Mesendoderm (in vitro differentiated cells): ENCODE measurements around the gene CXXC1.

Experiments used
- DNase-seq: peaks from one replicate; pipeline ENCODE4 v3.0.0; 2013
- H2AK5ac ChIP-seq: 2 replicates; pipeline ENCODE4 v1.6.1; 2013; ENCODE audit warnings: low read length, inconsistent platforms
- H2BK120ac ChIP-seq: 2 replicates; pipeline ENCODE4 v1.6.1; 2013; ENCODE audit warnings: low read depth, mild to moderate bottlenecking, low read length, moderate library complexity, mixed read lengths
- H2BK15ac ChIP-seq: replicated peaks from 2 replicates; pipeline ENCODE4 v1.6.1; 2013; ENCODE audit warnings: low read depth, mild to moderate bottlenecking, moderate library complexity
- H2BK5ac ChIP-seq: 2 replicates; pipeline ENCODE4 v1.6.1; 2013; ENCODE audit warnings: low read length, inconsistent platforms
- H3K18ac ChIP-seq: 2 replicates; pipeline ENCODE4 v1.6.1; 2013; ENCODE audit warnings: mild to moderate bottlenecking, low read length, mixed read lengths
- H3K23ac ChIP-seq: one replicate; pipeline ENCODE4 v1.6.1; 2013; ENCODE audit warnings: low read length
- H3K27ac ChIP-seq: 2 replicates; pipeline ENCODE4 v1.5.1; 2013; ENCODE audit warnings: low read depth, mild to moderate bottlenecking, inconsistent platforms, low read length, moderate library complexity
- H3K27me3 ChIP-seq: 2 replicates; pipeline ENCODE4 v1.6.1; 2013; ENCODE audit warnings: low read length, control low read depth, mild to moderate bottlenecking, inconsistent platforms; ENCODE audit not compliant: insufficient read depth, poor library complexity
- H3K36me3 ChIP-seq: 2 replicates; pipeline ENCODE4 v1.6.1; 2013; ENCODE audit warnings: low read length, inconsistent platforms; ENCODE audit not compliant: control insufficient read depth, insufficient read depth
- H3K4ac ChIP-seq: one replicate; pipeline ENCODE4 v1.6.1; 2013; ENCODE audit warnings: low read depth, mild to moderate bottlenecking, low read length, moderate library complexity
- H3K4me1 ChIP-seq: 2 replicates; pipeline ENCODE4 v1.6.1; 2013; ENCODE audit warnings: low read depth, low read length, inconsistent platforms; ENCODE audit not compliant: control insufficient read depth
- H3K4me2 ChIP-seq: 2 replicates; pipeline ENCODE4 v1.6.1; 2013; ENCODE audit warnings: low read length
- H3K4me3 ChIP-seq: 2 replicates; pipeline ENCODE4 v1.5.1; 2013; ENCODE audit warnings: mild to moderate bottlenecking, low read length
- H3K56ac ChIP-seq: one replicate; pipeline ENCODE4 v1.6.1; 2013; ENCODE audit warnings: low read length
- H3K79me1 ChIP-seq: 2 replicates; pipeline ENCODE4 v1.6.1; 2013; ENCODE audit warnings: low read length, inconsistent platforms
- H3K79me2 ChIP-seq: 2 replicates; pipeline ENCODE4 v1.6.1; 2013; ENCODE audit warnings: mild to moderate bottlenecking, low read length; ENCODE audit not compliant: control insufficient read depth, insufficient read depth
- H3K9ac ChIP-seq: 2 replicates; pipeline ENCODE4 v1.6.1; 2013; ENCODE audit warnings: low read length, inconsistent platforms
- H4K5ac ChIP-seq: one replicate; pipeline ENCODE4 v1.6.1; 2013; ENCODE audit warnings: low read length
- H4K8ac ChIP-seq: one replicate; pipeline ENCODE4 v1.6.1; 2013; ENCODE audit warnings: low read depth, mild to moderate bottlenecking, control low read depth, low read length, moderate library complexity
- WGBS: extraction: QIAGEN DNeasy Blood & Tissue Kit; methylation state at CpG from one replicate; pipeline ENCODE4 v1.1.7; 2013; ENCODE audit warnings: low lambda C conversion rate, missing lambda C conversion rate; ENCODE audit not compliant: insufficient coverage; ENCODE audit errors: extremely low coverage; 5-methylcytosine and 5-hydroxymethylcytosine counted together

CXXC1 gene

DNA sequence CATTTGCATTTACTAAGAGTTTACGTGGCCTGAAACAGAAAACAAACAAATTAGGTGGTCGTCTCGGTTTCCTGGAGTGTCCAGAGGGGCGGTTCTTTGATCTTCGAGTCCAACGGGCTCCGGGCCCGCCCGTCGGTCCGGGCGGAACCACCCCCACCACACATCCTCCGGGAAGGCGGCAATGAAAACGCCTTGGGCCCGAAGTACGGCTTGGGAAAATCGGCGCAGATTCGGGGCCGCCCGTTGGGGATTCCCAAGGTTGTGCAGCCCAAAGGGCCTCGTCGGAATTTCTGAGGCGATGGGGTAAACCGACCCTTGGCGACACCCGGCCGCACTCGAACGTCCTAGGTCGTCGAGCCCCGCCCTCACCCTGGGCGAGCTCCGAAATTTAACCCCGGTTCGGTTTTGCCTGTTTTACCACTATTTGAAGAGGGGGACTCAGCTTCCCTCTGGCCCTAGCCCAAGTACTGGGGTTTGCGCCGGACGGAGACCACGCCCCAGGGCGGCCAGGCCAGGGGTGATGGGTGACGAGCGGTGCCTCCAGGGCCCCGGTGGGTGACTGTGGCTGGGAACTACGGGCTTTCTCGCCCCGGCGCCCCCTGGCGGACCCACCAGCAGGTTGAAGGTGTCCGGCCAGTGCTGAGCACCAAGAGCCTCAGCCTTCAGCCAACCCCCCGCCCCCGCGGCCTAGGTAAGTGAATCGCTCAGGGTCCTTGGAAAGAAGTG is 19.3 kb downstream of the CXXC1 start:
- DNase-seq: peak; percentile 87
- H3K4ac ChIP-seq: no peak overlapping the region
- H3K27me3 ChIP-seq: no peaks in the 10 kb centered on the region
- no peak overlapping the region for H2BK120ac ChIP-seq
- no peak overlapping the region for H2AK5ac ChIP-seq
- H3K79me1 ChIP-seq: no peaks in the 10 kb centered on the region
- peak overlapping the region; percentile 30 for H3K4me2 ChIP-seq
- peak overlapping the region; percentile 54 for H3K56ac ChIP-seq
- H4K8ac ChIP-seq: no peak overlapping the region
- no CpG with 5 or more reads among the region's 56 CpGs for WGBS
- no peak overlapping the region for H4K5ac ChIP-seq
- H3K27ac ChIP-seq: no peak overlapping the region
- no peak overlapping the region for H2BK15ac ChIP-seq
- no peak overlapping the region for H2BK5ac ChIP-seq
- no peak overlapping the region for H3K23ac ChIP-seq
- H3K18ac ChIP-seq: no peak overlapping the region
- H3K4me3 ChIP-seq: peak overlapping the region; percentile 16
- no peaks in the 10 kb centered on the region for H3K79me2 ChIP-seq
- H3K9ac ChIP-seq: peak overlapping the region; percentile 56
- H3K4me1 ChIP-seq: peaks cover 2% of the 10 kb centered on the region
- peaks cover 14% of the 10 kb centered on the region for H3K36me3 ChIP-seq

- Histone ChIP-seq H3K4ac (no peak within 1 kb of the TSS), H3K23ac (no peak within 1 kb of the TSS), H2BK120ac (no peak within 1 kb of the TSS), H3K79me1 (no peaks in the 10 kb centered on the region), H3K9ac (peak within 1 kb of the TSS; percentile 66), H3K4me3 (peak within 1 kb of the TSS; percentile 66), H3K27me3 (no peaks in the 10 kb centered on the region), H3K36me3 (peaks cover 7% of the 10 kb centered on the region), H2AK5ac (no peak within 1 kb of the TSS), H3K27ac (peak within 1 kb of the TSS; percentile 22), H4K5ac (no peak within 1 kb of the TSS), H4K8ac (no peak within 1 kb of the TSS), H3K56ac (peak within 1 kb of the TSS; percentile 80), H2BK5ac (no peak within 1 kb of the TSS), H3K18ac (no peak within 1 kb of the TSS), H3K4me1 (peaks cover 2% of the 10 kb centered on the region), H2BK15ac (no peak within 1 kb of the TSS), H3K79me2 (no peaks in the 10 kb centered on the region), H3K4me2 (peak within 1 kb of the TSS; percentile 67)
- no CpG with 5 or more reads among the region's 37 CpGs for whole genome bisulfite sequencing
- peak; percentile 94 for DNase-seq
Measured at GRCh38 chr18:50266248-50266704, 21.2 kb downstream of the CXXC1 start, which contains the start of gene CFAP53. TSS of gene CFAP53 (minus strand) at chr18:50266495. CDS start at chr18:50266404, 91 bp downstream.

GRCh38 chr18:50262977-50263376 is 24.5 kb downstream of the CXXC1 start:
- peaks cover 1% of the 10 kb centered on the region for H3K36me3 ChIP-seq
- no peaks in the 10 kb centered on the region for H3K79me1 ChIP-seq
- no peak overlapping the region for H3K4me3 ChIP-seq
- H3K18ac ChIP-seq: no peak overlapping the region
- no peaks in the 10 kb centered on the region for H3K27me3 ChIP-seq
- no peak overlapping the region for H3K4me2 ChIP-seq
- no peak overlapping the region for H2AK5ac ChIP-seq
- H3K4ac ChIP-seq: no peak overlapping the region
- peaks cover 2% of the 10 kb centered on the region for H3K4me1 ChIP-seq
- no peak overlapping the region for H3K56ac ChIP-seq
- no peak overlapping the region for H2BK5ac ChIP-seq
- no peak overlapping the region for H3K27ac ChIP-seq
- no peak for DNase-seq
- H4K5ac ChIP-seq: no peak overlapping the region
- H2BK120ac ChIP-seq: no peak overlapping the region
- no peak overlapping the region for H2BK15ac ChIP-seq
- no peak overlapping the region for H3K9ac ChIP-seq
- H3K79me2 ChIP-seq: no peaks in the 10 kb centered on the region
- no peak overlapping the region for H3K23ac ChIP-seq
- H4K8ac ChIP-seq: no peak overlapping the region

DNA sequence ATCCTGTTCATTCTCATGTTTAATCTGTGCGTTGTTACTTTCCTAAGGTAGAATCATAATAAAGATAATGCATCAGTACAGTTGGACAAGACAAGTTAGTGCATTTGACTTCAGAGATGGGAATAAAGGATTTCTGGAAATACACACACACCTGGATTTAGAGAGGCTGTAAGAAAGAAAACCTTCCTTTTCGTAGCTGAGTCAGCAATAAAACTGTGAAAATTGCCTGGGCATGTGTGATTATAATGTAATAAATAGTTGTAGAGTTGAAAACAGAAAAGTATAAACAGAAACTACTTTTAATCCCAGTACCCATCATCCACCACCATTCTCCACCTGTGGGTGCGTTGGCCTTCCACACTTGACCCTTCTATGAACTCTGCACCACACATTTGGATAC is 36.6 kb downstream of the CXXC1 start:
- Histone ChIP-seq H3K79me1 (no peaks in the 10 kb centered on the region), H3K9ac (no peak overlapping the region), H3K4ac (no peak overlapping the region), H3K79me2 (no peaks in the 10 kb centered on the region), H2AK5ac (no peak overlapping the region), H3K4me1 (no peaks in the 10 kb centered on the region), H3K23ac (no peak overlapping the region), H2BK5ac (no peak overlapping the region), H3K4me2 (no peak overlapping the region), H4K5ac (no peak overlapping the region), H4K8ac (no peak overlapping the region), H3K4me3 (no peak overlapping the region), H2BK120ac (no peak overlapping the region), H3K56ac (no peak overlapping the region), H3K27ac (no peak overlapping the region), H2BK15ac (no peak overlapping the region), H3K36me3 (no peaks in the 10 kb centered on the region), H3K27me3 (no peaks in the 10 kb centered on the region), H3K18ac (no peak overlapping the region)
- WGBS: no CpG with 5 or more reads among the region's 3 CpGs
- no peak for DNase-seq

DNA sequence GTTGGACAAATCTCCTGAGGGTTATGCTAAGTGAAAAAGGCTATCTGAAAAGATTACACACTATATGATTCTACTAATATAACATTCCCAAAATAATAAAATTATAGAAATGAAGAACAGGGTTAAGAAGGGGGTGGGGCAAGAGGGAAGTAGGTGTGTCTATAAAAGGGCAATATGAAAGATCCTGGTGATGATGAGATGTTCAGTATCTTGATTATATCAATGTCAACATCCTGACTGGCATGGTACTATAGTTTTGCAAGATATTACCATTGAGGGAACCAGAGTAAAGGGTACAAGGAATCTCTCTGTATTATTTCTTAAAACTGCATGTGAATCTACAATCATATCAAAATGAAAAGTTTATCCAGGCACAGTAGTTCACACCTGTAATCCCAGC is 37.9 kb downstream of the CXXC1 start:
- no peak overlapping the region for H3K56ac ChIP-seq
- DNase-seq: no peak

GRCh38 chr18:50247561-50247960 is 39.9 kb downstream of the CXXC1 start:
- Histone ChIP-seq H3K23ac (no peak overlapping the region), H2BK5ac (no peak overlapping the region), H3K79me1 (no peaks in the 10 kb centered on the region), H3K4me1 (no peaks in the 10 kb centered on the region), H3K27me3 (no peaks in the 10 kb centered on the region), H3K79me2 (no peaks in the 10 kb centered on the region), H3K4me3 (no peak overlapping the region), H4K8ac (no peak overlapping the region), H3K36me3 (no peaks in the 10 kb centered on the region), H2BK15ac (no peak overlapping the region), H3K56ac (no peak overlapping the region), H3K18ac (no peak overlapping the region), H3K9ac (no peak overlapping the region), H2BK120ac (no peak overlapping the region), H3K27ac (no peak overlapping the region), H3K4me2 (no peak overlapping the region), H3K4ac (no peak overlapping the region), H4K5ac (no peak overlapping the region), H2AK5ac (no peak overlapping the region)
- DNase-seq: no peak

More for the DNA sequence above, 37.9 kb downstream of the CXXC1 start:
- Histone ChIP-seq H3K79me2 (no peaks in the 10 kb centered on the region), H3K4ac (no peak overlapping the region), H4K8ac (no peak overlapping the region), H2AK5ac (no peak overlapping the region), H2BK15ac (no peak overlapping the region), H4K5ac (no peak overlapping the region), H3K4me3 (no peak overlapping the region), H3K27ac (no peak overlapping the region), H3K79me1 (no peaks in the 10 kb centered on the region), H3K23ac (no peak overlapping the region), H2BK120ac (no peak overlapping the region), H3K36me3 (no peaks in the 10 kb centered on the region), H3K4me2 (no peak overlapping the region), H3K18ac (no peak overlapping the region), H3K4me1 (no peaks in the 10 kb centered on the region), H3K9ac (no peak overlapping the region), H3K27me3 (no peaks in the 10 kb centered on the region), H2BK5ac (no peak overlapping the region)
